Progenitor cell of endocrine pancreas (in vitro differentiated cells): ENCODE measurements around the gene RAP2A. TPM values are rescaled to one million over a fixed set of nuclear protein-coding genes. Genes with fewer than 3 reads are reported as not detected.

Source experiments
- DNase-seq: peaks from one replicate; pipeline ENCODE4 v3.0.0; 2021; ENCODE audit warnings: low spot score; ENCODE audit not compliant: unreplicated experiment
- H3K27ac Mint-ChIP-seq: 2 replicates; pipeline ENCODE4 v1.8.0; 2021; ENCODE audit warnings: mild to moderate bottlenecking, moderate library complexity, mixed read lengths
- H3K27me3 Mint-ChIP-seq: 2 replicates; pipeline ENCODE4 v1.8.0; 2021; ENCODE audit warnings: mixed read lengths
- H3K36me3 Mint-ChIP-seq: 2 replicates; pipeline ENCODE4 v1.8.0; 2022; ENCODE audit warnings: mixed read lengths; ENCODE audit not compliant: insufficient read depth
- H3K4me1 Mint-ChIP-seq: 2 replicates; pipeline ENCODE4 v1.8.0; 2021; ENCODE audit warnings: low read depth, mixed read lengths
- H3K4me3 Mint-ChIP-seq: 2 replicates; pipeline ENCODE4 v1.8.0; 2021; ENCODE audit warnings: low read depth, mild to moderate bottlenecking, moderate library complexity, mixed read lengths
- H3K9me3 Mint-ChIP-seq: 2 replicates; pipeline ENCODE4 v1.8.0; 2021; ENCODE audit warnings: low read depth, mixed read lengths
- CTCF ChIP-seq: fragments of 200-600 bp; sonication (generic); IDR thresholded peaks from one replicate; pipeline ENCODE4 v1.5.0; 2021; ENCODE audit warnings: antibody characterized with exemption, mild to moderate bottlenecking; ENCODE audit not compliant: unreplicated experiment
- total RNA-seq: library from RNA; stranded (reverse); gene quantifications from 2 replicates; pipeline ENCODE4 v1.2.1, GENCODE V29; 2021

The RAP2A gene
- total RNA-seq, 1 donor from 2014 or later, result 35.1 TPM

GRCh38 chr13:97498419-97498818 lies 64.5 kb downstream of the RAP2A start:
- Mint-ChIP-seq H3K4me3 (no peak overlapping the region), H3K9me3 (no peaks in the 10 kb centered on the region), H3K36me3 (no peaks in the 10 kb centered on the region), H3K27ac (no peak overlapping the region), H3K4me1 (peaks cover 5% of the 10 kb centered on the region), H3K27me3 (no peaks in the 10 kb centered on the region)
- DNase-seq, result no peak
- no peak for TF ChIP-seq CTCF

- DNase-seq, result no peak
- Mint-ChIP-seq H3K4me3 (no peak overlapping the region), H3K9me3 (no peaks in the 10 kb centered on the region), H3K27ac (no peak overlapping the region), H3K36me3 (no peaks in the 10 kb centered on the region), H3K27me3 (no peaks in the 10 kb centered on the region), H3K4me1 (peaks cover 5% of the 10 kb centered on the region)
- no peak for TF ChIP-seq CTCF
These were observed 65.2 kb downstream of the RAP2A start for GRCh38 chr13:97499181-97499580.

- Mint-ChIP-seq H3K4me3 (no peak overlapping the region), H3K36me3 (no peaks in the 10 kb centered on the region), H3K4me1 (peaks cover 7% of the 10 kb centered on the region), H3K27ac (no peak overlapping the region), H3K27me3 (no peaks in the 10 kb centered on the region), H3K9me3 (no peaks in the 10 kb centered on the region)
- no peak for DNase-seq
- no peak for TF ChIP-seq CTCF
These were observed 68.2 kb downstream of the RAP2A start for GRCh38 chr13:97502181-97502580.

GRCh38 chr13:97502706-97503105 lies 68.7 kb downstream of the RAP2A start:
- no peak overlapping the region for H3K27ac Mint-ChIP-seq
- no peak overlapping the region for H3K4me3 Mint-ChIP-seq
- no peak for DNase-seq
- peaks cover 7% of the 10 kb centered on the region for H3K4me1 Mint-ChIP-seq
- H3K27me3 Mint-ChIP-seq, result no peaks in the 10 kb centered on the region
- H3K36me3 Mint-ChIP-seq, result no peaks in the 10 kb centered on the region
- TF ChIP-seq CTCF, result no peak
- H3K9me3 Mint-ChIP-seq, result no peaks in the 10 kb centered on the region

GRCh38 chr13:97505017-97505416 lies 71.0 kb downstream of the RAP2A start:
- no peak for DNase-seq
- H3K9me3 Mint-ChIP-seq, result peaks cover 4% of the 10 kb centered on the region
- H3K27me3 Mint-ChIP-seq, result no peaks in the 10 kb centered on the region
- H3K36me3 Mint-ChIP-seq, result peaks cover 1% of the 10 kb centered on the region
- H3K4me3 Mint-ChIP-seq, result no peak overlapping the region
- peaks cover 4% of the 10 kb centered on the region for H3K4me1 Mint-ChIP-seq
- H3K27ac Mint-ChIP-seq, result no peak overlapping the region
- no peak for TF ChIP-seq CTCF
